GM19043 (cell line): ENCODE measurements around the gene FASN.

Experiments
- ATAC-seq: cut with Tn5 transposase; IDR thresholded peaks from one replicate; pipeline ENCODE4 v1.9.1; 2021; ENCODE audit warnings: low read depth; ENCODE audit not compliant: unreplicated experiment

Gene FASN

DNA sequence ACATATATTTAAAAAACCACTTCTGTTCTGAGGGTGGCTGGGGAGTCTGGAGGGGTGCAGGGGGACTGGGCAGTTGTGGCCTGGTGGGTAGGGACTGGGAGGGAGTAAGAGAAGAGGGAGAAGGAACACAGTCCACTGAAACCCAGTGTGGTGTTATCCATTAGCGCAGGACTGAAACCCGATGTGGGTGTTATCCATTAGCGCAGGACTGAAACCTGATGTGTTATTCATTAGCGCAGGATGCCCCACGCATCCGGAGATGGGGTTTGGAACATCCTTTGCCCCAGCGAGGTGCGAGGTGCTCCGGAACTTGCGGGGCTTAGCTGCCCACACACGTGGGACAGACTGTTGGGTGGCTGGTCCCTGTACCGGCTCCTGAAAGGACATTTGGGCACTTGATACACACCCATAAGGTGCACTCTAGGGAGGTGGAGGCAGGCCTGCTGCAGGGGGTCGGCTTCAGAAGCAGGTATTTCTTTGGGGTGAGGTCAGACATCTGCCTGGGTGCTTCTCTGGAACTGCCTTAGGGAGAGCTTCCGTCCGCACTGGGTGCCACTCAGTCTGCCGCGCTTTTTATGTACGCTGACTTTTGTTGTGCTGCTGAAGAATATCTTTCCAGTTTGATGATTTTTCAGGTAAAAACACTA is 20.3 kb upstream of the FASN start:
- no peak for ATAC-seq

DNA sequence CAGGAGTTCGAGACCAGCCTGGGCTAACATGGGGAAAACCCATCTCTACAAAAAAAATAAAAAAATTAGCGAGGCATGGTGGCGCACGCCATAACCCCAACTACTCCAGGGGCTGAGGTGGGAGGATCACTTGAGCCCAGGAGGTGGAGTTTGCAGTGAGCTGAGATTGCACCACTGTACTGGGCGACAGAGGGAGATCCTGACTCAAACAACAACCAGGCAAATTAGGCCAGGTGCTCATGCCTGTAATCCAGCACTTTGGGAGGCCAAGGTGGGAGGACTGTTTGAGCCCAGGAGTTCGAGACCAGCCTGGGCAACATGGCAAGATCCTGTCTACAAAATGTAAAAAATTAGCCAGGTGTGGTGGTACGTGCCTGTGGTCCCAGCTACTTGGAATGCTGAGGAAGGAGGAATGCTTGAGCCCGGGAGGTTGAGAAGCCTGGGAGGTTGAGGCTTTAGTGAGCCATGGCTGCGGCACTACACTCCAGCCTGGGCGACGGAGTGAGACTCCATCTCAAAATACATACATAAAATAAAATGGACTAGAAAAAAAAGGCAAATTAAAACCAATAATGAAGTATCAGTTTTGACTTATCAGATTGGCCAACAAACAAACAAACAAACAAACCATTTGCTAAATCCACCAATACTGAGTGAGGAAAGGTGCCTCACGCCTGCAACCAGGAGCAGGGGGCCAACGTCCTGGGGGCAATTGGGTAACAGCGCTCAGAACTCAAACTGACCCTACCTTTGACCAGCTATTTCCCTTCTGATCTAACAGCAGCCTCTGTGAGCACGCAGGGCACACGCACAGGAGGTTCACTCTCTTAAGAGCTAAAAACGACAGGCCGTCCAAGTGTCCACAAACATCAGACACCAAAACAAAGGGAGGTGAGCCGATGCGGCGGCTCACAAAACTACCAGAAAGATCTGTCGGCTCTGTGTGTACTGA is 19.4 kb upstream of the FASN start:
- no peak for ATAC-seq

DNA sequence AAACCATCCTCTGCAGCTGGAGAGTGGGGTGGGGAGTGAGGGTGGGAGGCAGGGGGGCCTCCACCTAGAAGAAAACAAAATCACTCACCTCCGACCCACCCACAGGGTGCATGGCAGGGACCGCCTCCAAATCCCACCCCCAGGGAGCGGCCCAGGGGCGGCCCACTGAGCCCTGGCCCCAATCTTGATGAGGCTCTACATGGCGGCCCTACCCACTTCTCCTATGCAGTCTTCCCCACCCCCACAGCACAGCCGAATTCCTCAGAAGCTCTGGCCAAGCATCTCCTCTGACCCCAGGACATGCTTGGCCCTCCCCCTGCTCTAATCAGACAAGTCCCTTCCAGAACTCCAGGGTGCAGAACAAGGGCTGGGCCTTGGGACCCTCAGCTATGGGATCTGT is 18.2 kb upstream of the FASN start:
- ATAC-seq: no peak

DNA sequence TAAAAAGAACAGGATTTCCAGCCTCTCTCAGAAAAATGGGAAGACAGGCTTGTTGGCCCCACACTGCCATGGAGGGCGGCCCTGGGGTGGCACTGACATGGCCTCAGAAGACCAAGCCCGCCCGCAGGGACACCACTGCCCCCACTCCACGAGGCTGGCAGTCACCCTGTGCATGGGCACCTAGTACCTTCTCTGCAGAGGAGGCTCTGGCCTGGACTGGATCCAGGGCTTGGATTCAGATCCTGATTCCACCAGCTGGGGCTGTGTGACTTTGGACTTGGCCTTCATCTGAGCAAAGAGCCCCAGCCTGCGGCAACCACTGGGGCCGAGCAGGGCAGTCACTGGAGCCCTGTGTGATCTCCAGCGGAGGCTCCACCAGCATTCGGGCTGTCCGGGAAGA is 16.8 kb upstream of the FASN start:
- ATAC-seq: no peak

DNA sequence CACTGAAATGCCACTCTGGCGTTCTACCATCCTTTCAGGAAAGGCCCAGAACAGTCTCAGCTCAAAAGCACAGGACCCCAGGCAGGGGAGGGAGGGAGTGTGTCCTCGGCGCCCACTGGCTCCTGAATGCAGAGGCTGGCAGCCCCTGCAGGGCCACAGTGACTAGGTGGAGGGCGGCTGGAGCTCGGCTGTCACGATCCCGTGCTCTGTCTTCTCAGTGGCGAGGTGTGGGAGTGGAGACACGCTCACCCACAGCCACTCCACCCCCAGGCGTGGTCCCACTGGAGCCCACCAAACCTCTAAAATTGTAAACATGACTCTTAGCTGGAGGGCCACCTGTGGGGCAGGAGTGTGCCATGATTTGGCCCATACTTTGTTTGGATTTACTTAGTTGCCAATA is 16.4 kb upstream of the FASN start:
- no peak for ATAC-seq

DNA sequence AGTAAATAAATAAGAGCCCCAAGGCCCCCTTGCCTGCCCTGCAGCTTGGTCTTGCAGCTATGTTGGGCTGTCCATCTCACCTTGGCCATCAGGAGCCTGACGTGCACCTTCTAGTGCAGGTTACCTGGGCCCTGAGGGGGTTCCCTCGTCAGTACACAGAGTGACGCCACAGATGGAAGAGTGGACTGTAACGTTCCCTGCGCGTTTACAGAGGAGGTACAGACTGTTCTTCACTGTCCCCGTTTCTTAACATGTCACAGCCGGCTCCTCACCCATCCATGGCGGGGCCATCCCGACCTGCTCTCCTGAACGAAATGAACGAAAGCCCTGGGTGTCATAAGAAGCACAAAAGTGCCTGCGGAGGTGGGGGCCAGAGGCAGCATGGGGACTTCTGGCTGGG is 15.9 kb upstream of the FASN start:
- no peak for ATAC-seq

DNA sequence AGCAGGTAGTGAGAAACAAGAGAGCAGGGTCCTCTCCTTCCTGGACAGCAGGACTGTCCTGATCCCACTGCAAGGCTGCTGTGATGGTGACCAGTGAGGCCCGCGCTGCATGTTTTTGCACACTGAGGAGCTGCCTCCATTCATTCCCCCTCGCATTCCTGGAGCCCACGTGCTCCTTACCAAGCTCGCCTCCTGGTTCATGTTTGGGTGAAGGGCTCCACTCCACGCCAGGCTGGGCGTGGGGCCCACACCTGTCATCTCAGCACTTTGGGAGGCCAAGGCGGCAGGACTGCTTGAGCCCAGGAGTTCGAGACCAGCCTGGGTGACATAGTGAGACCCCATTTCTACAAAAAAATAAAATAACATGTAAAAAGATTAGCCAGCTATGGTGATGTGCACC is 15.4 kb upstream of the FASN start:
- no peak for ATAC-seq

DNA sequence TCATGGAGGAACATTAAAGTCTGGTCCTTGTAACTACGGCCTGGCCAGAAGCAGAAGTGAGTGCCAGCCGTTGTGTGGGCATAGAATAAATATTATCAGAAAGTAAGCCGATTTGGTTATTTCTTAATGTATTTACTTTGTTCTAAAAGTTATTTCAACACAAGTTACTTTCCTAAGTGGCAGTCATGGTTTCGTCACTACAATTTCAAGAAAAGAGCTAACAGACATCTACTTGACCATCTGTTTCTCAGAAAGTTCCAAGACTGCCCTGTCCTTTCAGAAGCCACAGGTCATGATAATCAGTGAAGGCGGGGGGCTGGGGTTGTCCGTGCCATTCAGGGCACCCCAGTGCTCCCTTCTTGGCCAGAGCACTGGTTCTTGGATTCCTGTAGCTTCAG is 14.9 kb upstream of the FASN start:
- ATAC-seq: no peak

DNA sequence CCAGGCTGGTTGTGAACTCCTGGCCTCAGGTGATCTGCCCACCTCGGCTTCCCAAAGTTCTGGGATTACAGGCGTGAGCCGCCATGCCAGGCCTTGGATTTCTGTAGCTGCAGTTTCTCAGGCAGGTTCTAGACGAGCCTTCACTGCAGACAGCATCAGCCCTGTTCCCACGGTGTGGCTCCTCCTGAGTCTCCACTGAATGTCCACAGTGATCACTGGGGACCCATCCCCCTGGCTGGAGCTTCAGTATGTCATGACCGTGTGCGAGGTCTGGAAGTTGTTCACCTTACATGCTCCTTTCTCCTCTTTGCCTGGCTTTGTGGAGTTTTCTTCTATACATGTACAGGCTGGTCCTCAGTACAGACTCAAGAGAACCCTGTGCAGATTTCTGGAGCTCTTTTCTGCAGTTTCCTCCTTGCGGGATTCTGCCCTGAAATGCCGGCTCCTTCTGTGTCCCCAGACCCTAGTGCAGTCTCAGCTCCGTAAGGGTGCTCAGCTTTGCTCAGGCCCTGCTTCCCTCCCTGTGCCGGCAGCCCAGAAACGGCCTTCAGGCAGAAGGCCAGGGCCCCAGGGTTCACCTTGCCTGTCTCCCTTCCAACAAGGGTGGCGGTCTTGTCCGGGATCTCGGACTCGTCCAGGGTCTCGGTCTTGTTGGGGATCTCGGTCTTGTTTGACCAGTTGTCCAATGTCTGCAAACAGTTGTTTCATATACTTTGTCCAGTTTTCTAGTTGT is 14.3 kb upstream of the FASN start:
- ATAC-seq: no peak

DNA sequence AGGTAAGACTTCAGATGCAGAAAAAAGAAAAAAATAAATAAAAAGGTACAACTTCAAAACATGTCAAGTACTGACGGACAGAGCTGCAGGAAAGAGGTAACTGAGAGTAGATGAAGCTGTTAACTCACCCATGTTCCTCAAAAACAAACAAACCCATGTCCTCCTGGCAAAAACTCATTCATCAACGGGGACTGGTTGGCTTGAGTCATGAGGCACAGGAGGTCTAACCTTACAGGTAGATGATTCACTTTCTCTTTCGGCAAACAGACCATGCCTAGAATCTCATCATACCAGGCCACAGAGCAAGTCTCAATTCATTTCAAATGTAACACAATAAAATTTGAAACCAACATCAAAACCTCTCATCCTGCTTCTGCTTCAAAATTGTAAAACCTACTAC is 12.3 kb upstream of the FASN start:
- ATAC-seq: no peak

DNA sequence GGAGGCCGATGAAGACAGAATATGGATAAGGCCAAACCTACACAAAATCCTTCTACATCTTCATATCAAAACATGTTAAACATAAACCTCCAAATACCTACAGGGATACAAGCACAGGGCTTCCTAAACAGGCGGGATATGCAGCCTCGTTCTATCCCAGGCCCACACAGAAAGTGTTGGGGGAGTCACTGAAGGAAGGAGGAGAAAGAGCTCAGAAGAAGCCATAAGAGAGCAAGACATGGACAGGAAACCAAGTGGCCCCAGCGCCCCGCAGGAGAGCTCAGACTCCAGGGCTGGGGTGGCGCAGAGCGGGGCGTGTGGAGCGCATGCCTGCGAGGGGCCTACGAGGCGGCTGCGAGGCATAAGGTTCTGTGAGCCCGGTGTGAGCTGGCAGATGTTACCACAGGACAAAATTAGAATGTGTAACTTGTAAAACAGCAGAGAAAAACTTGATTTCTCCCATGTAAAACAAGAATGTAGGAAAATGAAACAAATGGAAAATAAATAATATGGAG is 11.0 kb upstream of the FASN start:
- no peak for ATAC-seq

DNA sequence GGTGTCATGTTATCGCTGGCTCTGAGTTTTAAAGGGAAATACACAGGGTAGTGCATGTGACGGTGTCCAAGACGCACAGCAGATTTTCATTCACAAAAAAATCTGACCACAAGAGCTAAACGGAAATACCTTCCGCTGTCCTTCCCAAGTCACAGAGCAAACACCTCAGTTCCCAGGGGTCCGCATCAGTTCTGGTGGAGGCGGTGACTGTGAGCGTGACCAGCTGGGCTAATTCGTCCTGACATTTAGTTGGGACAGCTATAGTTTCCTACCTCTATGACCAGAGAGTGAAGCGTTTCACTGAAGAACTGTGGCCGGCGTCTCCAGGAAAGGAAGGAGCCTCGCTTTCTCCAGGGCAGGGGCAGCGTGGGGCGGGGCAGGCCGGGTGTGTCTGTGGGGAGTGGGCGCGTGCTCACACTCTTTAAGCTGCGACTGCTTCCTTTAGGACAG is 10.5 kb upstream of the FASN start:
- no peak for ATAC-seq

DNA sequence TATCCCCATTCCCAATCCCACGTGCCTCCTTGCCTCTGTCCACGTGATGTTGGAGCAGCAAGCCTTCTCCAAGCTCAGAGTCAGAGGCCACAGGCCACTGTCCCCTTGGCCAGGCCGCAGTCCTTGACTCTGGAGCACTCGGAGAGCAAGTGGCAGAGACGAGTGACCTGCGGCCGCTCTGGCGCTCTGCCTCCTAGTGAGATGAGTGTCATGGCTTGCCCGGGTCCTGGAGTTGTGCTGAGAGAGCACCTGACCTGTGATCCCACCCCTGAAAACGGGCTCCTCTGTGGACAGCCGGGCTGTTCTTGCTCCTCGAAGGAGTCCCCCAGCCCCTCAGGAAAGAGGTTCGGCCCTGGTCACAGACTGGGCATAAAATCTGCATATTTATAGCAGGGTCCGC is 10.0 kb upstream of the FASN start:
- no peak for ATAC-seq

DNA sequence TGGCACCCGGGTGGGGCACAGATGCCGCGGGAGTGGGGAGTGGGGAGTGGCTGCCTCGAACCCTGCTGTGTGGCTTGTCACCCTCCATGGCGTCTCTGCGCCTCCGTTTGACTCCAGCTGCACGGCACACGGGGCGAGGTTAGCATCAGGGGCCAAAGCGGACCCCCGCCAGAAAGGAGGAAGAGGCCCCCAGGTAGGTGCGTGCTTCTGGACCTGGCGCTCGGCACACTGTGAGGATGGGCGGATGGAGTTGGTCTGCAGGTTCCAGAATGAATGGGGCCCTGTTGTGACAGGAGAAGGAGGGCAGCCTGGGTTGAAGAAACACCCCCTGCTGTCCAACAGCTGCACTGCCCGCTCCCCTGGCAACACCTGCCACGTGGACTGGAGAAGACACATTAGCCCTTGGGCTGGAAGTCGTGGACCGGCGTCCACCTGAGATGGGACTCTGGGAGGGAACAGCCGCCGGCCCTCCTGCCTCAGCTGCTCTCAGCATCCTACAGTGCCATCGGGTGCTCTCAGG is 9.4 kb upstream of the FASN start:
- no peak for ATAC-seq

DNA sequence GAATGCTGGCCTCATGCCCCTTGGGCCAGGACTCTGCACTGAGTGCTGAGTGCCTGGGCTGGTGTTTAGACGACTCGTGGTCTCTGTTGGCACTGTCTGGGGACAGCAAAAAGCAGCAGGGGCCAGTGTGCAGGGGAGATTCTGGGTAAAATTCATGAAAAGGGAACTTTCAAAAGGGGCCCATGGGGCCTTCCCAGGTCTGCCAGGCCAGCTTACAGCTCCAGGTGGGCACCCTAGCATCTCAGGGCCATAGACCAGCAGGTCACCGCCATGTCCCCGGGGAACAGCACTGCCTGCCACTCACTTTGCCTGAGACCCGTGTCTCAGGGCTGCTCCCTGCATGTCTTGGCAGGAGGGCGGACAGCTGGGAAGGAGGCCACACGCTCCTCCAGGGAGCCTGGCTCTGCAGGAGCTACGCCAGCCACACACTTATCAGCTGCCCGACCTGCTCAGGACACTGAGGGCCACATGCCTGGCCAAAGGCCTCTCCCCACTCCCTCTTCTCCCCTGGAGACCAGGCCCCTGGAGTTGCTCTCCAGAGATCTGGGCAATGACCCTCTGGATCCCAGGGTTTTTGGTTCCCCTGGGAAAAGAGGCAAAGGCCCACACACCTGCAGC is 8.8 kb upstream of the FASN start:
- no peak for ATAC-seq

DNA sequence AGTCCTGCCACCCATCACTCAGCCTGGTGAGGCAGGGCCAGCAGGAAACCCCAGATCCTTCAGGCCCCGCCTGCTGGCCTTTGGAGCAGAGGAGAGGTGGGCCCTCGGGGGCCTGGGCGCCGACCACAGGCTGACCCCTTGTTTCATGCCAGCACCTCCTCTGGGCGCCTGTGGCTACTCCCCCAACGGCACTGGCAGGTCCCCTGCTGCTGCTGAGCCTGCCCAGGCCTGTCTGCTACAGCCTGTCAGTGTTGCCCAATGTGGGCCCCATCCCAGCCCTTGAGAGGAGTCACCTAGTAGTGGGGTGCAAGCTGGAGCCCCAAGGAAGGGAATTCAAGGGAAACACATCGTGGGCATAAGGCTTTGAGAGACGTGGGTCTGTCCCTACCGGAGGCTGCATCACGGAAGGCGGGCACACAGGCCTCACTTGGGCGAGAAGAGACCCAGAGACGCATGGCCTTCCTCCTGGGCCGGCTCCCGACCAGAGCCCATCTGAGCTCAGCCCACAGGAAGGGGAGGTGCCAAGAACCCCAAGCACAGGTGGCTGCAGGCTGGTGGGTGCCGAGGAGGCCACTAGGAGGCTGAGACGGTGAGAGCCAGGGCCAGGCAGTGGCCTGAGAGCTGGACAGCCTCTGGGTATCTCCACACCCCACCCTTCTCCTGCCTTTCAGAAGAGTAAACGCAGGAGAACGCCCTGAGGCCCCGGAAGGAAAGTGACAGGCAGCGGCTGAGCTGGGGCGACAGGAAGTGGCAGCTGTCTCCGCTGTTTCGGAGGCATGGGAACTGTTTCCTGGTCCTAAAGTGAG is 8.0 kb upstream of the FASN start:
- peak; percentile 84 for ATAC-seq

DNA sequence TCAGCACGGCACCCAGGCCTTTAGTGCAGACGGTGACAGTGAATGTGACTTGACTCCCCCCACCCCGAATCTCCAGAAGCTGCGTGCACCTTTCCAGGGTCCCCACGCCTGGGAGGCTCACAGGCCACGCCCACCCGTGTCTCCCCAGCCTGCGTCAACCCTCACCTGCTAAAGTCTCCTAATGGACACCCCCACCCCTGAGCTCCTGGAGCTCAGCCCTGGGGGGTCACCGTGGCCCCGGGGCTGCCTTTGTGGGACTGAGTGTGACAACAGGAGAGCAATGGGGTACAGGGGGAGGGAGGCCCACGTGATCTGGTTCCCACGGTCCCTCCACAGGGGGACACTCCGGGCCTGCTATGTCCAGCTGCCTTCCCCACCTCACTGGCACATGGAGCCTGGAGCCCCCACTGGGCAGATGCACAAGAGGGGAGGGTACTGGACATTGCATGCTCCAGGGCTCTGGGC is 7.4 kb upstream of the FASN start:
- ATAC-seq: no peak

DNA sequence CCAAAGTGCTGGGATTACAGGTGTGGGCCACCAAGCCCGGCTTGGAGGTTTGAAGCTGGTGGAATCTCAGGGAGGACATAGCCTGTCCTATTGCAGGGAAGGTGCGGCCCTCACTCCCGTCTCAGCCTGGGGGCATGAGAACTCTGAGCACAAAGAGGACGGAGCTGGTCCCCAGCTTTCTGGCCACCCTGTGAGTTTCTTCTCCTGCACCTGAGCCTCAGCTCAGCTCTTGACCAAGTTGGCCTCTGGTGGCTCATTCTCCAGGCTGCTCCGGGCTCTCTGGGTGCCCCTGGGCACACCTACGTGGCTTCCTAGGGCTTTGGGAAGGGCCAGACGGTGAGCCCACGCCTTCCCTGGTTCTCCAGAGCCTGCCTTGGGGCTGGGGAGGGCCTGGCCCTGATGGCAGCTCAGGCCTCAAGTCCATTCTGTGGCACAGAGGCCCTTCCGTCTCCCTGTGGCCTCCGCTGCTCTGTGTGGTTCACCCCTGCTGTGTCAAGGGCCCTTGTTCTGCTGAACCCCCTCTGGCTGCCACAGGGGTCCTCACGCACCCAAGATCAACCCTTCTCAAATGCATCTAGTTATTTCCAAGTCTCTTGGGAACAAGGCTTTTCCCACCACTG is 6.9 kb upstream of the FASN start:
- no peak for ATAC-seq
